K562 (cell line): ENCODE results near the gene ZNF331. TPM values are rescaled to one million over a fixed set of nuclear protein-coding genes. Genes with fewer than 3 reads are reported as not detected.
A peak's percentile ranks its signal among the peaks of the same experiment; 100 is the strongest.

Source experiments
- ASH1L ChIP-seq: fragments of 450-650 bp; IDR thresholded peaks from 2 replicates; pipeline ENCODE4 v1.6.1; 2018; ENCODE audit warnings: borderline replicate concordance, mild to moderate bottlenecking, low read depth; ENCODE audit not compliant: partially characterized antibody
- BMI1 ChIP-seq: fragments of 150-350 bp; IDR thresholded peaks from 2 replicates; pipeline ENCODE4 v1.6.1; 2014; ENCODE audit warnings: low read length
- E2F6 ChIP-seq, 2 experiments: IDR thresholded peaks; 2 replicates each; pipeline ENCODE4 v1.6.1; 2011; ENCODE audit warnings: borderline replicate concordance in 1 of 2, control low read depth in 1 of 2, low read depth in 1 of 2, low read length in 1 of 2, mild to moderate bottlenecking in 1 of 2, mixed read lengths in 1 of 2, moderate library complexity in 1 of 2; ENCODE audit not compliant: insufficient read depth in 1 of 2, insufficient read length in 1 of 2, poor library complexity in 1 of 2, severe bottlenecking in 1 of 2; ENCODE audit errors: extremely low read depth in 1 of 2
- FOXK2 ChIP-seq, 2 experiments: fragments of 450-650 bp; IDR thresholded peaks in 1 of 2; conservative IDR thresholded peaks in 1 of 2; 2 replicates each; pipeline ENCODE4 v1.6.1; 2016; ENCODE audit warnings: low read depth in 2 of 2, mild to moderate bottlenecking in 1 of 2
- GABPA ChIP-seq: fragments of 200-800 bp; sonication (Bioruptor generic); conservative IDR thresholded peaks from 2 replicates; pipeline ENCODE4 v1.6.1; 2016; ENCODE audit warnings: low read depth, missing genetic modification characterization, missing compliant biosample characterization
- MAZ ChIP-seq, 2 experiments: fragments of 450-650 bp in 1 of 2; sonication (generic) in 1 of 2; formaldehyde crosslinking; IDR thresholded peaks in 1 of 2; conservative IDR thresholded peaks in 1 of 2; 2 replicates each; pipeline versions ENCODE4 v1.4.0 to v1.5.0; 2020; ENCODE audit warnings: mild to moderate bottlenecking in 1 of 2, missing genetic modification reagents in 1 of 2
- POLR2B ChIP-seq: fragments of 450-650 bp; IDR thresholded peaks from 2 replicates; pipeline ENCODE4 v1.6.1; 2018; ENCODE audit warnings: low read depth; ENCODE audit not compliant: partially characterized antibody
- ZBTB5 ChIP-seq: fragments of 450-650 bp; IDR thresholded peaks from 2 replicates; pipeline ENCODE4 v1.6.1; 2017; ENCODE audit warnings: antibody characterized with exemption
- ZNF507 ChIP-seq: conservative IDR thresholded peaks from 2 replicates; pipeline ENCODE4 v1.6.1; 2017; ENCODE audit warnings: missing genetic modification characterization, missing compliant biosample characterization
- ZNF699 ChIP-seq: fragments of 250-450 bp; sonication (Bioruptor Pico); IDR thresholded peaks from 2 replicates; pipeline ENCODE4 v1.8.0; 2021; ENCODE audit warnings: mild to moderate bottlenecking, moderate library complexity; ENCODE audit not compliant: insufficient replicate concordance
- polyA plus RNA-seq, 8 experiments: library from polyadenylated mRNA; depleted of rRNA in 4 of 8; stranded (reverse) in 5 of 8; unstranded in 3 of 8; fragments of >200 nt; fragmentation: Nextera tagmentation in 2 of 8; fragmentation: Illumina TruSeq in 1 of 8; extraction: Ambion mirVana in 2 of 8; extraction: Trizol in 1 of 8; gene quantifications; 2 replicates each; pipeline versions ENCODE4 v1.2.1 to v1.2.3, GENCODE V29; 2011 to 2014; ENCODE audit warnings: inconsistent platforms in 1 of 8, missing spikeins in 1 of 8
- total RNA-seq, 7 experiments: library from RNA; depleted of rRNA in 6 of 7; stranded (reverse); fragments of >200 nt in 6 of 7; fragmentation: Illumina TruSeq in 2 of 7; extraction: Trizol in 2 of 7; gene quantifications; 2 replicates each; pipeline versions ENCODE4 v1.2.1 to v1.2.3, GENCODE V29; 2011 to 2021; ENCODE audit warnings: low replicate concordance in 1 of 7
- TF ChIP-seq, protein P1 (sequence below): fragments of 450-650 bp; IDR thresholded peaks from 2 replicates; pipeline ENCODE4 v1.6.1; 2017; ENCODE audit warnings: antibody characterized with exemption, mild to moderate bottlenecking
- TF ChIP-seq, protein P2 (sequence below), 3 experiments: fragments of 200-800 bp in 1 of 3; fragments of 250-450 bp in 1 of 3; fragments of 450-650 bp in 1 of 3; sonication (Bioruptor Pico) in 1 of 3; sonication (Bioruptor generic) in 1 of 3; formaldehyde crosslinking in 1 of 3; IDR thresholded peaks; 2 replicates each; pipeline versions ENCODE4 v1.6.1 to v1.8.0; 2016 to 2022; ENCODE audit warnings: mild to moderate bottlenecking in 2 of 3, missing genetic modification characterization in 2 of 3, missing compliant biosample characterization in 1 of 3, moderate library complexity in 1 of 3

The ZNF331 gene
- total and polyA plus RNA-seq, 9 of the 15 experiments (the other 6 are each of a cell fraction or from before 2014, with no cell fraction given) = 0.23 to 2.7 (median 0.76) TPM

GRCh38 chr19:53520547-53521372 is 17.2 kb upstream of the ZNF331 start (continued):
- TF ChIP-seq, protein P1, sequence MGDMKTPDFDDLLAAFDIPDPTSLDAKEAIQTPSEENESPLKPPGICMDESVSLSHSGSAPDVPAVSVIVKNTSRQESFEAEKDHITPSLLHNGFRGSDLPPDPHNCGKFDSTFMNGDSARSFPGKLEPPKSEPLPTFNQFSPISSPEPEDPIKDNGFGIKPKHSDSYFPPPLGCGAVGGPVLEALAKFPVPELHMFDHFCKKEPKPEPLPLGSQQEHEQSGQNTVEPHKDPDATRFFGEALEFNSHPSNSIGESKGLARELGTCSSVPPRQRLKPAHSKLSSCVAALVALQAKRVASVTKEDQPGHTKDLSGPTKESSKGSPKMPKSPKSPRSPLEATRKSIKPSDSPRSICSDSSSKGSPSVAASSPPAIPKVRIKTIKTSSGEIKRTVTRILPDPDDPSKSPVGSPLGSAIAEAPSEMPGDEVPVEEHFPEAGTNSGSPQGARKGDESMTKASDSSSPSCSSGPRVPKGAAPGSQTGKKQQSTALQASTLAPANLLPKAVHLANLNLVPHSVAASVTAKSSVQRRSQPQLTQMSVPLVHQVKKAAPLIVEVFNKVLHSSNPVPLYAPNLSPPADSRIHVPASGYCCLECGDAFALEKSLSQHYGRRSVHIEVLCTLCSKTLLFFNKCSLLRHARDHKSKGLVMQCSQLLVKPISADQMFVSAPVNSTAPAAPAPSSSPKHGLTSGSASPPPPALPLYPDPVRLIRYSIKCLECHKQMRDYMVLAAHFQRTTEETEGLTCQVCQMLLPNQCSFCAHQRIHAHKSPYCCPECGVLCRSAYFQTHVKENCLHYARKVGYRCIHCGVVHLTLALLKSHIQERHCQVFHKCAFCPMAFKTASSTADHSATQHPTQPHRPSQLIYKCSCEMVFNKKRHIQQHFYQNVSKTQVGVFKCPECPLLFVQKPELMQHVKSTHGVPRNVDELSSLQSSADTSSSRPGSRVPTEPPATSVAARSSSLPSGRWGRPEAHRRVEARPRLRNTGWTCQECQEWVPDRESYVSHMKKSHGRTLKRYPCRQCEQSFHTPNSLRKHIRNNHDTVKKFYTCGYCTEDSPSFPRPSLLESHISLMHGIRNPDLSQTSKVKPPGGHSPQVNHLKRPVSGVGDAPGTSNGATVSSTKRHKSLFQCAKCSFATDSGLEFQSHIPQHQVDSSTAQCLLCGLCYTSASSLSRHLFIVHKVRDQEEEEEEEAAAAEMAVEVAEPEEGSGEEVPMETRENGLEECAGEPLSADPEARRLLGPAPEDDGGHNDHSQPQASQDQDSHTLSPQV = peak; percentile 76
- TF ChIP-seq GABPA (tag) = 0 out of 2 replicates have a peak, but pooled peaks have one; percentile 24
- no peak for TF ChIP-seq BMI1
- TF ChIP-seq, protein P2, sequence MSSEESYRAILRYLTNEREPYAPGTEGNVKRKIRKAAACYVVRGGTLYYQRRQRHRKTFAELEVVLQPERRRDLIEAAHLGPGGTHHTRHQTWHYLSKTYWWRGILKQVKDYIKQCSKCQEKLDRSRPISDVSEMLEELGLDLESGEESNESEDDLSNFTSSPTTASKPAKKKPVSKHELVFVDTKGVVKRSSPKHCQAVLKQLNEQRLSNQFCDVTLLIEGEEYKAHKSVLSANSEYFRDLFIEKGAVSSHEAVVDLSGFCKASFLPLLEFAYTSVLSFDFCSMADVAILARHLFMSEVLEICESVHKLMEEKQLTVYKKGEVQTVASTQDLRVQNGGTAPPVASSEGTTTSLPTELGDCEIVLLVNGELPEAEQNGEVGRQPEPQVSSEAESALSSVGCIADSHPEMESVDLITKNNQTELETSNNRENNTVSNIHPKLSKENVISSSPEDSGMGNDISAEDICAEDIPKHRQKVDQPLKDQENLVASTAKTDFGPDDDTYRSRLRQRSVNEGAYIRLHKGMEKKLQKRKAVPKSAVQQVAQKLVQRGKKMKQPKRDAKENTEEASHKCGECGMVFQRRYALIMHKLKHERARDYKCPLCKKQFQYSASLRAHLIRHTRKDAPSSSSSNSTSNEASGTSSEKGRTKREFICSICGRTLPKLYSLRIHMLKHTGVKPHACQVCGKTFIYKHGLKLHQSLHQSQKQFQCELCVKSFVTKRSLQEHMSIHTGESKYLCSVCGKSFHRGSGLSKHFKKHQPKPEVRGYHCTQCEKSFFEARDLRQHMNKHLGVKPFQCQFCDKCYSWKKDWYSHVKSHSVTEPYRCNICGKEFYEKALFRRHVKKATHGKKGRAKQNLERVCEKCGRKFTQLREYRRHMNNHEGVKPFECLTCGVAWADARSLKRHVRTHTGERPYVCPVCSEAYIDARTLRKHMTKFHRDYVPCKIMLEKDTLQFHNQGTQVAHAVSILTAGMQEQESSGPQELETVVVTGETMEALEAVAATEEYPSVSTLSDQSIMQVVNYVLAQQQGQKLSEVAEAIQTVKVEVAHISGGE (CRISPR knock-in tag; IDR thresholded peaks at IDR 0.05) = peak in 1 of 3 experiments; percentile 61; a peak in 2 of 6 replicates
- TF ChIP-seq POLR2B = no peak
- peak in 1 of 2 experiments; percentile 50; a peak in 1 of 4 replicates for TF ChIP-seq MAZ (CRISPR knock-in tag; conservative IDR thresholded peaks at IDR 0.05 in 1 of 2, IDR thresholded peaks at IDR 0.05 in 1 of 2)
- no peak for TF ChIP-seq ASH1L
- TF ChIP-seq E2F6 (IDR thresholded peaks at IDR 0.05; ENCODE audit: borderline replicate concordance in 1 of 2, extremely low read depth in 1 of 2, insufficient read depth in 1 of 2, insufficient read length in 1 of 2, low read depth in 1 of 2, low read length in 1 of 2, poor library complexity in 1 of 2, severe bottlenecking in 1 of 2) = peak; percentile 80 to 94
- 0 out of 4 replicates have a peak, but pooled peaks of 1 of the 2 experiments have one; percentile 35 for TF ChIP-seq FOXK2 (conservative IDR thresholded peaks at IDR 0.05 in 1 of 2, IDR thresholded peaks at IDR 0.05 in 1 of 2; ENCODE audit: low read depth in 2 of 2)
- TF ChIP-seq ZNF699 (CRISPR knock-in tag) = no peak
- no peak for TF ChIP-seq ZBTB5
- no peak for TF ChIP-seq ZNF507 (tag)
